HepG2 (cell line): ENCODE data around the gene GADD45B. TPM values are rescaled to one million over a fixed set of nuclear protein-coding genes. Genes with fewer than 3 reads are reported as not detected.

Source experiments
- ATAC-seq: fragments of 200-7000 bp; cut with Tn5 transposase; 3 replicates; pipeline ENCODE4 v1.9.1; 2020; ENCODE audit warnings: mild to moderate bottlenecking, moderate library complexity
- BruUV-seq: library from RNA; stranded (reverse); fragments of 400-500 nt; replicated peaks from 2 replicates; lab custom pipeline; 2021; lab: Mats Ljungman, UMichigan
- CTCF ChIA-PET: fragments of 300-600 bp; formaldehyde crosslinking; extraction: SDS; loops from one replicate; lab custom pipeline; 2021; ENCODE audit warnings: low total read pairs, inconsistent platforms, low intra/inter-chr PET ratio; lab: Yijun Ruan, JAX
- POLR2A ChIA-PET: fragments of 350-600 bp; sonication (Branson Sonifier 250); formaldehyde crosslinking; loops from one replicate; lab custom pipeline; 2020; ENCODE audit warnings: antibody characterized with exemption, inconsistent platforms; lab: Yijun Ruan, JAX
- DNase-seq: peaks from one replicate; pipeline ENCODE4 v3.0.0-alpha.2; 2015; ENCODE audit warnings: low spot score
- FAIRE-seq: peaks from 3 replicates; lab custom pipeline; 2011; peaks lifted over from hg19 to GRCh38; lab: Jason Lieb, UNC
- H2AFZ ChIP-seq: one replicate; pipeline ENCODE4 v1.6.1; 2011; ENCODE audit warnings: low read length, inconsistent platforms
- H3K27ac ChIP-seq: fragments of 300-600 bp; 3 replicates; pipeline ENCODE4 v1.8.0; 2011; ENCODE audit warnings: mixed run types, mild to moderate bottlenecking, mixed read lengths, low read length, inconsistent platforms; ENCODE audit not compliant: insufficient read depth; ENCODE audit errors: extremely low read length
- H3K27me3 ChIP-seq, 2 experiments: fragments of 200-600 bp in 1 of 2; 2 replicates in 1 of 2; 3 replicates in 1 of 2; pipeline versions ENCODE4 v1.6.0 to v1.8.0; 2011; ENCODE audit warnings: low read length in 2 of 2, mild to moderate bottlenecking in 2 of 2, moderate library complexity in 2 of 2, inconsistent platforms in 1 of 2; ENCODE audit not compliant: insufficient read depth in 2 of 2, control insufficient read depth in 1 of 2
- H3K36me3 ChIP-seq, 2 experiments: fragments of 200-600 bp in 1 of 2; replicated peaks in 1 of 2; 2 replicates in 1 of 2; 3 replicates in 1 of 2; pipeline versions ENCODE4 v1.5.1 to v1.8.0; 2011; ENCODE audit warnings: low read length in 2 of 2, inconsistent platforms in 1 of 2; ENCODE audit not compliant: insufficient read depth in 2 of 2, control insufficient read depth in 1 of 2
- H3K4me1 ChIP-seq: 2 replicates; pipeline ENCODE4 v1.5.1; 2012; ENCODE audit warnings: low read length, inconsistent platforms; ENCODE audit not compliant: insufficient read depth
- H3K4me2 ChIP-seq: 2 replicates; pipeline ENCODE4 v1.6.0; 2011; ENCODE audit warnings: low read depth, low read length, inconsistent platforms
- H3K4me3 ChIP-seq, 3 experiments: fragments of 200-600 bp in 1 of 3; sonication (generic), shearing (Covaris generic) in 1 of 3; replicated peaks in 1 of 3; 2 replicates each; pipeline ENCODE4 v1.5.1; 2011 to 2016; ENCODE audit warnings: low read length in 3 of 3, inconsistent platforms in 2 of 3, low read depth in 2 of 3, mild to moderate bottlenecking in 2 of 3, control low read depth in 1 of 3, mixed read lengths in 1 of 3; ENCODE audit not compliant: insufficient read depth in 1 of 3
- H3K79me2 ChIP-seq: one replicate; pipeline ENCODE4 v1.6.1; 2011; ENCODE audit warnings: low read length, inconsistent platforms; ENCODE audit not compliant: insufficient read depth
- H3K9ac ChIP-seq: 2 replicates; pipeline ENCODE4 v1.6.0; 2011; ENCODE audit warnings: mild to moderate bottlenecking, low read depth, low read length, inconsistent platforms; ENCODE audit not compliant: insufficient read depth
- H3K9me3 ChIP-seq: 2 replicates; pipeline ENCODE4 v1.5.1; 2012; ENCODE audit warnings: mild to moderate bottlenecking, low read length
- H4K20me1 ChIP-seq: 2 replicates; pipeline ENCODE4 v1.6.0; 2011; ENCODE audit warnings: inconsistent platforms, mild to moderate bottlenecking, low read length, moderate library complexity; ENCODE audit not compliant: insufficient read depth
- AGO2 ChIP-seq: fragments of 200-400 bp; formaldehyde crosslinking; optimal IDR thresholded peaks from 2 replicates; pipeline ENCODE3; 2017; ENCODE audit warnings: mild to moderate bottlenecking, low read depth, low read length, moderate library complexity
- EED ChIP-seq: sonication (generic); formaldehyde crosslinking; IDR thresholded peaks from 2 replicates; pipeline ENCODE4 v1.5.0; 2020; ENCODE audit warnings: mild to moderate bottlenecking, missing genetic modification reagents
- PBX3 ChIP-seq: sonication (generic); formaldehyde crosslinking; IDR thresholded peaks from 2 replicates; pipeline ENCODE4 v1.8.1; 2023; ENCODE audit warnings: missing genetic modification reagents, inconsistent platforms, borderline replicate concordance
- POLR2AphosphoS2 ChIP-seq: IDR thresholded peaks from 2 replicates; pipeline ENCODE4 v1.6.1; 2011; ENCODE audit warnings: low read depth, low read length, improper control_type of control experiment
- POLR2G ChIP-seq: fragments of 200-400 bp; formaldehyde crosslinking; IDR thresholded peaks from 2 replicates; pipeline ENCODE4 v1.6.1; 2018; ENCODE audit warnings: mild to moderate bottlenecking, low read depth, low read length, moderate library complexity
- RBFOX2 ChIP-seq: fragments of 200-400 bp; formaldehyde crosslinking; IDR thresholded peaks from 2 replicates; pipeline ENCODE4 v1.6.1; 2017; ENCODE audit warnings: low read depth, mild to moderate bottlenecking, low read length
- SNRNP70 ChIP-seq: fragments of 200-400 bp; formaldehyde crosslinking; IDR thresholded peaks from 2 replicates; pipeline ENCODE4 v1.6.1; 2017; ENCODE audit warnings: mild to moderate bottlenecking, low read depth, low read length, moderate library complexity
- ZNF501 ChIP-seq: sonication (generic); formaldehyde crosslinking; IDR thresholded peaks from 2 replicates; pipeline ENCODE4 v1.5.1; 2020; ENCODE audit warnings: mild to moderate bottlenecking, moderate library complexity, missing genetic modification reagents
- ZNF557 ChIP-seq: sonication (generic); formaldehyde crosslinking; IDR thresholded peaks from 2 replicates; pipeline ENCODE4 v1.4.0; 2020; ENCODE audit warnings: missing genetic modification reagents
- ZNF629 ChIP-seq: sonication (generic); formaldehyde crosslinking; conservative IDR thresholded peaks from 2 replicates; pipeline ENCODE4 v1.5.0; 2020; ENCODE audit warnings: missing genetic modification reagents
- WGBS: methylation state at CpG from one replicate; pipeline ENCODE4 v1.1.6; 2017; ENCODE audit warnings: low lambda C conversion rate; 5-methylcytosine and 5-hydroxymethylcytosine counted together
- in situ Hi-C: cut with HindIII; loops from 2 replicates; pipeline ENCODE4 v1.10.0; 2017; ENCODE audit warnings: low pct_unique_long_range_greater_than_20kb; ENCODE audit not compliant: extremely low pct_ligation_motif_present
- intact Hi-C: fragments of 100-400 bp; cut with micrococcal nuclease; formaldehyde crosslinking; loops from one replicate; pipeline ENCODE4 v1.10.0; 2022; ENCODE audit not compliant: unreplicated experiment
- polyA plus RNA-seq, 8 experiments: library from polyadenylated mRNA; depleted of rRNA in 3 of 8; stranded (reverse) in 7 of 8; unstranded in 1 of 8; fragments of >200 nt; fragmentation: Illumina TruSeq in 4 of 8; extraction: Trizol in 4 of 8; gene quantifications; 2 replicates each; pipeline versions ENCODE4 v1.2.1 to v1.2.3, GENCODE V29; 2011 to 2016; ENCODE audit warnings: low read depth in 4 of 8, missing spikeins in 1 of 8, mixed read lengths in 1 of 8; ENCODE audit not compliant: insufficient read depth in 1 of 8
- total RNA-seq, 5 experiments: library from RNA; depleted of rRNA; stranded (reverse); fragments of >200 nt; fragmentation: Illumina TruSeq; extraction: Trizol; gene quantifications; 2 replicates each; pipeline ENCODE4 v1.2.3, GENCODE V29; 2016; ENCODE audit warnings: low read depth in 1 of 5
- TF ChIP-seq, protein P1 (sequence below): sonication (generic); formaldehyde crosslinking; IDR thresholded peaks from 2 replicates; pipeline ENCODE4 v1.9.0; 2022; ENCODE audit warnings: low read depth, missing genetic modification reagents
- TF ChIP-seq, protein P2 (sequence below): sonication (generic); formaldehyde crosslinking; IDR thresholded peaks from 2 replicates; pipeline ENCODE4 v1.4.0; 2020; ENCODE audit warnings: mild to moderate bottlenecking, missing genetic modification reagents
- TF ChIP-seq, protein P3 (sequence below): sonication (generic); formaldehyde crosslinking; IDR thresholded peaks from 2 replicates; pipeline ENCODE4 v1.5.1; 2020; ENCODE audit warnings: mild to moderate bottlenecking, missing genetic modification reagents, moderate library complexity

Gene GADD45B
- total and polyA plus RNA-seq, 2 of the 13 experiments (the other 11 are each of a cell fraction or from before 2014, with no cell fraction given): 4.6 to 34.1 TPM

GRCh38 chr19:2478278-2478755 lies 2.4 kb downstream of the GADD45B start (continued):
- TF ChIP-seq ZNF501 (CRISPR knock-in tag) (0 out of 2 replicates have a peak, but pooled peaks have one; percentile 27), ZNF557 (CRISPR knock-in tag) (no peak), PBX3 (CRISPR knock-in tag) (no peak), EED (CRISPR knock-in tag) (no peak)
- TF ChIP-seq, protein P1, sequence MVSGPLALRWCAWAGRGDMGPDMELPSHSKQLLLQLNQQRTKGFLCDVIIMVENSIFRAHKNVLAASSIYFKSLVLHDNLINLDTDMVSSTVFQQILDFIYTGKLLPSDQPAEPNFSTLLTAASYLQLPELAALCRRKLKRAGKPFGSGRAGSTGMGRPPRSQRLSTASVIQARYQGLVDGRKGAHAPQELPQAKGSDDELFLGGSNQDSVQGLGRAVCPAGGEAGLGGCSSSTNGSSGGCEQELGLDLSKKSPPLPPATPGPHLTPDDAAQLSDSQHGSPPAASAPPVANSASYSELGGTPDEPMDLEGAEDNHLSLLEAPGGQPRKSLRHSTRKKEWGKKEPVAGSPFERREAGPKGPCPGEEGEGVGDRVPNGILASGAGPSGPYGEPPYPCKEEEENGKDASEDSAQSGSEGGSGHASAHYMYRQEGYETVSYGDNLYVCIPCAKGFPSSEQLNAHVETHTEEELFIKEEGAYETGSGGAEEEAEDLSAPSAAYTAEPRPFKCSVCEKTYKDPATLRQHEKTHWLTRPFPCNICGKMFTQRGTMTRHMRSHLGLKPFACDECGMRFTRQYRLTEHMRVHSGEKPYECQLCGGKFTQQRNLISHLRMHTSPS (CRISPR knock-in tag): 0 out of 2 replicates have a peak, but pooled peaks have one; percentile 30
- TF ChIP-seq, all 625 proteins: peak for 10

DNA sequence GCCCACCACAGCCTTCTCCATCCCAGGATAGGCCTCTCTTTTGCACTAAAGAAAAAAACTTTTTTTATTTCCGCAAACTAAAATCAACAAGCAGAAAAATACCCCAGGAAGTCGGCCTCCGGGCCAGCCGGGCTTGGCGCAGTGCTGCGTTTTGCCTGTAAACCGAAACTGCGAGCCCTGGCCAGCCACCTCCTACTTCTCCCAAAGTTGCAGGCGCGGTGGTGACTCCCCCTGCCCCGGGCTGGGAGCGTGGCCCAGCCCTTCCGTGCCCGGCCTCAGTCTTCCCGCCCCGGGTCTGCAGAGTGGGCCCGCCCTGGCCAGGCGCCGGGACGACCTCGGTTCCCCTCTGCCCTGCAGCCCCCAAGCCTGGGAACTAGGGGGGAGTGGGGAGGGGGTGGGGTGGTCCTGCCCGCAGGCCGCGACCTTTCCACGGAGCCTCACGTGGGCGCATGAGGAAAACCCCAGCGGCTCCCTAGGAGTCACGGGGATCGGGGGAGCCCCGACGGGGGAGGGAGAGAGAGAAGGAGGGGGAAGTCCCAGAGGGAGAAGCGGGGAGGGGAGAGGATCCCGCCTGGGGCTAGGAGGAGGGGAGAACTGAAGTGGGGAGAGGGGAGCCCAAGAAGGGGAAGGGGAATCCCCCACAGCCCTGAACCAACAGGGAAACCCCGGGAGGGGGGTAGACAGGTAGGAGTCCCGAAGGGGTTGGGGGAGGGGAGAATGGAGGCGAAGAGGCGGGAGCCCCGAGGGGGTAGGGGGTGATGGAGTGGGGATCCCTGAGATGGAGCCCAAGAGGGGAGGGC lies 3.0 kb downstream of the GADD45B start:
- no peak overlapping the region for H3K27ac ChIP-seq
- ChIA-PET CTCF (no interaction called here), POLR2A (interaction anchor here (1.4 to 5.9 kb wide), 5 partner anchors 11 to 109 kb away, joined by 4 to 199 read pairs (median 16); no protein-coding TSS in a partner anchor)
- no peak overlapping the region for H3K9ac ChIP-seq
- no TSS peak for BruUV-seq
- peak overlapping the region; percentile 61 for H3K4me2 ChIP-seq
- H3K4me1 ChIP-seq: peaks cover 31% of the 10 kb centered on the region
- FAIRE-seq (no peak), ATAC-seq (no peak), DNase-seq (no peak)
- no peaks in the 10 kb centered on the region; a peak in 1 of 5 replicates for H3K36me3 ChIP-seq
- intact Hi-C loops (loop anchor here (5.0 kb wide), 2 partner anchors 48 to 63 kb away; no protein-coding TSS in a partner anchor), in situ Hi-C loops (loop anchor here (5.0 kb wide), 2 partner anchors 63 to 133 kb away; no protein-coding TSS in a partner anchor)
- WGBS: 61% methylated on average over 29 of the region's 39 CpGs
- peak overlapping the region in 2 of 3 experiments; percentile 21 to 50; a peak in 4 of 6 replicates for H3K4me3 ChIP-seq
- H3K79me2 ChIP-seq: peaks cover 14% of the 10 kb centered on the region
- no peaks in the 10 kb centered on the region for H3K9me3 ChIP-seq
- H3K27me3 ChIP-seq: peaks cover 0 to 3% of the 10 kb centered on the region in 2 experiments; a peak in 2 of 5 replicates
- peaks cover 28% of the 10 kb centered on the region; the same call in 1 of the 2 replicates for H4K20me1 ChIP-seq
- no peak overlapping the region for H2AFZ ChIP-seq
- TF ChIP-seq, protein P2, sequence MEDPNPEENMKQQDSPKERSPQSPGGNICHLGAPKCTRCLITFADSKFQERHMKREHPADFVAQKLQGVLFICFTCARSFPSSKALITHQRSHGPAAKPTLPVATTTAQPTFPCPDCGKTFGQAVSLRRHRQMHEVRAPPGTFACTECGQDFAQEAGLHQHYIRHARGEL (CRISPR knock-in tag): no peak
- TF ChIP-seq, protein P3, sequence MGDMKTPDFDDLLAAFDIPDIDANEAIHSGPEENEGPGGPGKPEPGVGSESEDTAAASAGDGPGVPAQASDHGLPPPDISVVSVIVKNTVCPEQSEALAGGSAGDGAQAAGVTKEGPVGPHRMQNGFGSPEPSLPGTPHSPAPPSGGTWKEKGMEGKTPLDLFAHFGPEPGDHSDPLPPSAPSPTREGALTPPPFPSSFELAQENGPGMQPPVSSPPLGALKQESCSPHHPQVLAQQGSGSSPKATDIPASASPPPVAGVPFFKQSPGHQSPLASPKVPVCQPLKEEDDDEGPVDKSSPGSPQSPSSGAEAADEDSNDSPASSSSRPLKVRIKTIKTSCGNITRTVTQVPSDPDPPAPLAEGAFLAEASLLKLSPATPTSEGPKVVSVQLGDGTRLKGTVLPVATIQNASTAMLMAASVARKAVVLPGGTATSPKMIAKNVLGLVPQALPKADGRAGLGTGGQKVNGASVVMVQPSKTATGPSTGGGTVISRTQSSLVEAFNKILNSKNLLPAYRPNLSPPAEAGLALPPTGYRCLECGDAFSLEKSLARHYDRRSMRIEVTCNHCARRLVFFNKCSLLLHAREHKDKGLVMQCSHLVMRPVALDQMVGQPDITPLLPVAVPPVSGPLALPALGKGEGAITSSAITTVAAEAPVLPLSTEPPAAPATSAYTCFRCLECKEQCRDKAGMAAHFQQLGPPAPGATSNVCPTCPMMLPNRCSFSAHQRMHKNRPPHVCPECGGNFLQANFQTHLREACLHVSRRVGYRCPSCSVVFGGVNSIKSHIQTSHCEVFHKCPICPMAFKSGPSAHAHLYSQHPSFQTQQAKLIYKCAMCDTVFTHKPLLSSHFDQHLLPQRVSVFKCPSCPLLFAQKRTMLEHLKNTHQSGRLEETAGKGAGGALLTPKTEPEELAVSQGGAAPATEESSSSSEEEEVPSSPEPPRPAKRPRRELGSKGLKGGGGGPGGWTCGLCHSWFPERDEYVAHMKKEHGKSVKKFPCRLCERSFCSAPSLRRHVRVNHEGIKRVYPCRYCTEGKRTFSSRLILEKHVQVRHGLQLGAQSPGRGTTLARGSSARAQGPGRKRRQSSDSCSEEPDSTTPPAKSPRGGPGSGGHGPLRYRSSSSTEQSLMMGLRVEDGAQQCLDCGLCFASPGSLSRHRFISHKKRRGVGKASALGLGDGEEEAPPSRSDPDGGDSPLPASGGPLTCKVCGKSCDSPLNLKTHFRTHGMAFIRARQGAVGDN (CRISPR knock-in tag): peak; percentile 2; the same call in 1 of the 2 replicates
- TF ChIP-seq SNRNP70 (no peak), POLR2G (peak; percentile 42; the same call in 1 of the 2 replicates), POLR2AphosphoS2 (peak; percentile 7; the same call in 1 of the 2 replicates), AGO2 (peak; percentile 90), RBFOX2 (0 out of 2 replicates have a peak, but pooled peaks have one; percentile 46), ZNF629 (CRISPR knock-in tag) (peak; percentile 85)
